ENCODE data around the gene JMJD1C. TPM values are rescaled to one million over a fixed set of nuclear protein-coding genes. Genes with fewer than 3 reads are reported as not detected.

The JMJD1C gene
- total RNA-seq, 1 experiment from 2014 or later, result 180 TPM

GRCh38 chr10:63268149-63268797 is 197.5 kb downstream of the JMJD1C start:
- ATAC-seq (no peak), DNase-seq (ENCODE audit: low spot score) (no peak)
- no peaks in the 10 kb centered on the region for H3K27me3 Mint-ChIP-seq (ENCODE audit: low read depth)
- ChIA-PET POLR2A (interaction anchor here (0.6 to 4.3 kb wide), 11 partner anchors 8 to 361 kb away, joined by 3 to 31 read pairs (median 4); partner anchors contain the start of genes JMJD1C and REEP3), CTCF (interaction anchor here (0.9 to 1.4 kb wide), 3 partner anchors 360 to 452 kb away, joined by 3 to 4 read pairs (median 4); no protein-coding TSS in a partner anchor)
- TF ChIP-seq, protein P1, sequence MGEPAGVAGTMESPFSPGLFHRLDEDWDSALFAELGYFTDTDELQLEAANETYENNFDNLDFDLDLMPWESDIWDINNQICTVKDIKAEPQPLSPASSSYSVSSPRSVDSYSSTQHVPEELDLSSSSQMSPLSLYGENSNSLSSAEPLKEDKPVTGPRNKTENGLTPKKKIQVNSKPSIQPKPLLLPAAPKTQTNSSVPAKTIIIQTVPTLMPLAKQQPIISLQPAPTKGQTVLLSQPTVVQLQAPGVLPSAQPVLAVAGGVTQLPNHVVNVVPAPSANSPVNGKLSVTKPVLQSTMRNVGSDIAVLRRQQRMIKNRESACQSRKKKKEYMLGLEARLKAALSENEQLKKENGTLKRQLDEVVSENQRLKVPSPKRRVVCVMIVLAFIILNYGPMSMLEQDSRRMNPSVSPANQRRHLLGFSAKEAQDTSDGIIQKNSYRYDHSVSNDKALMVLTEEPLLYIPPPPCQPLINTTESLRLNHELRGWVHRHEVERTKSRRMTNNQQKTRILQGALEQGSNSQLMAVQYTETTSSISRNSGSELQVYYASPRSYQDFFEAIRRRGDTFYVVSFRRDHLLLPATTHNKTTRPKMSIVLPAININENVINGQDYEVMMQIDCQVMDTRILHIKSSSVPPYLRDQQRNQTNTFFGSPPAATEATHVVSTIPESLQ (CRISPR knock-in tag; IDR thresholded peaks at IDR 0.05), result no peak
- TF ChIP-seq PRRX2 (CRISPR knock-in tag; IDR thresholded peaks at IDR 0.05) (no peak), NR2C2 (CRISPR knock-in tag; IDR thresholded peaks at IDR 0.05) (no peak), NFYB (CRISPR knock-in tag; conservative IDR thresholded peaks at IDR 0.05; ENCODE audit: low read depth) (no peak), ZNF138 (CRISPR knock-in tag; conservative IDR thresholded peaks at IDR 0.05) (no peak), CBFB (CRISPR knock-in tag; IDR thresholded peaks at IDR 0.05; ENCODE audit: low read depth) (no peak), FOXP1 (CRISPR knock-in tag; IDR thresholded peaks at IDR 0.05; ENCODE audit: borderline replicate concordance) (no peak), ZNF671 (CRISPR knock-in tag; IDR thresholded peaks at IDR 0.05) (no peak), HMGA2 (CRISPR knock-in tag; IDR thresholded peaks at IDR 0.05) (no peak), JAZF1 (CRISPR knock-in tag; IDR thresholded peaks at IDR 0.05) (no peak), TCF7 (CRISPR knock-in tag; IDR thresholded peaks at IDR 0.05; ENCODE audit: low read depth) (no peak), MYBL2 (CRISPR knock-in tag; IDR thresholded peaks at IDR 0.05) (no peak), ZNF423 (CRISPR knock-in tag; IDR thresholded peaks at IDR 0.05) (no peak), FOXK1 (CRISPR knock-in tag; IDR thresholded peaks at IDR 0.05) (no peak), TEAD4 (CRISPR knock-in tag; IDR thresholded peaks at IDR 0.05) (no peak), MLX (CRISPR knock-in tag; IDR thresholded peaks at IDR 0.05) (no peak), GTF2I (CRISPR knock-in tag; conservative IDR thresholded peaks at IDR 0.05) (no peak), CDX4 (CRISPR knock-in tag; IDR thresholded peaks at IDR 0.05; ENCODE audit: borderline replicate concordance) (no peak)
- H3K4me3 Mint-ChIP-seq, result peak overlapping the region; percentile 98
- H3K4me1 Mint-ChIP-seq, result peaks cover 7% of the 10 kb centered on the region
- peaks cover 20% of the 10 kb centered on the region for H3K36me3 Mint-ChIP-seq
- H3K9me3 Mint-ChIP-seq, result no peaks in the 10 kb centered on the region
- H3K27ac Mint-ChIP-seq, result peak overlapping the region; percentile 100

DNA sequence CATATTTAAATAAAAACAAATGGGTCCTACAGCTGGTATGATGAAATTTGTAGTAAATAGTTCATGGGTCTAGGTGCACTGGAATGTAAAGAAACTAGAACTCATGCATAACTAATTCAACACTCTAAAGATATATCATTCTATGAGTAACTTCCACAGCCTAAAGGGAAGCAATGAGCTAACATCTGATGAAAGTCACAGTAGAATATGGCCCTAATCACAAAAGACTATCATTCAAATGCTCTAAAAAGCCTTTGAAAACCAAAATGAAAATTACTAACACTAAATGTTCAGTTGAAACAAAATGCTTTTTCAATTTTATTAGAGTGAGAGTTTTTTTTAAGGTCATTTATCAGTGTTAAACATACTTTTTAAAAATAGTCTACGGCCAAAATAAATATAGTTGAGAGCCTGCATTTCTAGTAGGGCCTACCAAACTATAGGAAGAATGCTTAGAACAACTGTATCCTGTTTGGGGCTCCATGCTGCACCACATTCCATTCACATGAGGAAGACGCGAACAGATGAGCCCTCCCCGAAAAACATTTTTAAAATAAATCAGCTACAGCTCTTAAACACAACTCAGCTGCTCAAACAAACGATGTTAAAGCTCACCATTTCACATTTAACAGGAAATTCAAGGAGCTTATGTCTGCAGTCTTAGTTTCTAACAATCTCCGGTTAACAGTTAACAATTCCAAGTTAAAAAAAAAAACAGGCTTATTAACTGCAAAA is 198.2 kb downstream of the JMJD1C start:
- Mint-ChIP-seq H3K27me3 (ENCODE audit: low read depth) (no peaks in the 10 kb centered on the region), H3K4me1 (peaks cover 13% of the 10 kb centered on the region), H3K27ac (peak overlapping the region; percentile 100), H3K9me3 (no peaks in the 10 kb centered on the region), H3K4me3 (peak overlapping the region; percentile 98), H3K36me3 (peaks cover 26% of the 10 kb centered on the region)
- no peak for TF ChIP-seq ETV6 (CRISPR knock-in tag; IDR thresholded peaks at IDR 0.05)
- ATAC-seq (peak; percentile 21; the same call in 1 of the 2 replicates), DNase-seq (ENCODE audit: low spot score) (no peak)
- POLR2A ChIA-PET, result interaction anchor here (0.6 to 4.3 kb wide), 3 partner anchors 197 to 352 kb away, joined by 4 to 31 read pairs (median 5); partner anchors contain the start of genes JMJD1C and REEP3
- CTCF ChIA-PET, result interaction anchor here (0.6 kb wide), 1 partner anchor 254 kb away, joined by 3 read pairs; no protein-coding TSS in a partner anchor
